GM23338 (cell line): ENCODE results near the gene ITIH4. TPM values are rescaled to one million over a fixed set of nuclear protein-coding genes. Genes with fewer than 3 reads are reported as not detected.

ENCODE experiments used
- NANOG ChIP-seq: IDR thresholded peaks from 2 replicates; pipeline ENCODE4 v1.6.1; 2016; ENCODE audit warnings: antibody characterized with exemption, borderline replicate concordance
- ZNF331 ChIP-seq: fragments of 250-450 bp; sonication (Bioruptor Pico); IDR thresholded peaks from 2 replicates; pipeline ENCODE4 v1.5.0; 2020; ENCODE audit warnings: low read depth, mild to moderate bottlenecking, moderate library complexity
- polyA plus RNA-seq: library from polyadenylated mRNA; unstranded; fragments of >200 nt; fragmentation: Nextera tagmentation; extraction: Ambion mirVana; gene quantifications from 2 replicates; pipeline ENCODE4 v1.2.1, GENCODE V29; 2016
- total RNA-seq: library from RNA; depleted of rRNA; stranded (reverse); fragments of >200 nt; shearing (Covaris generic); gene quantifications from 2 replicates; pipeline ENCODE4 v1.2.3, GENCODE V29; 2014
- TF ChIP-seq, protein P1 (sequence below): fragments of 250-450 bp; sonication (Bioruptor Pico); IDR thresholded peaks from 2 replicates; pipeline ENCODE4 v1.5.0; 2020; ENCODE audit warnings: mild to moderate bottlenecking, moderate library complexity
- TF ChIP-seq, protein P2 (sequence below): IDR thresholded peaks from one replicate; pipeline ENCODE4 v1.6.1; 2018; ENCODE audit warnings: antibody characterized with exemption; ENCODE audit not compliant: unreplicated experiment

ITIH4 gene
- total and polyA plus RNA-seq, 2 experiments from 2014 or later: 0.82 to 1.4 TPM

- TF ChIP-seq, protein P1, sequence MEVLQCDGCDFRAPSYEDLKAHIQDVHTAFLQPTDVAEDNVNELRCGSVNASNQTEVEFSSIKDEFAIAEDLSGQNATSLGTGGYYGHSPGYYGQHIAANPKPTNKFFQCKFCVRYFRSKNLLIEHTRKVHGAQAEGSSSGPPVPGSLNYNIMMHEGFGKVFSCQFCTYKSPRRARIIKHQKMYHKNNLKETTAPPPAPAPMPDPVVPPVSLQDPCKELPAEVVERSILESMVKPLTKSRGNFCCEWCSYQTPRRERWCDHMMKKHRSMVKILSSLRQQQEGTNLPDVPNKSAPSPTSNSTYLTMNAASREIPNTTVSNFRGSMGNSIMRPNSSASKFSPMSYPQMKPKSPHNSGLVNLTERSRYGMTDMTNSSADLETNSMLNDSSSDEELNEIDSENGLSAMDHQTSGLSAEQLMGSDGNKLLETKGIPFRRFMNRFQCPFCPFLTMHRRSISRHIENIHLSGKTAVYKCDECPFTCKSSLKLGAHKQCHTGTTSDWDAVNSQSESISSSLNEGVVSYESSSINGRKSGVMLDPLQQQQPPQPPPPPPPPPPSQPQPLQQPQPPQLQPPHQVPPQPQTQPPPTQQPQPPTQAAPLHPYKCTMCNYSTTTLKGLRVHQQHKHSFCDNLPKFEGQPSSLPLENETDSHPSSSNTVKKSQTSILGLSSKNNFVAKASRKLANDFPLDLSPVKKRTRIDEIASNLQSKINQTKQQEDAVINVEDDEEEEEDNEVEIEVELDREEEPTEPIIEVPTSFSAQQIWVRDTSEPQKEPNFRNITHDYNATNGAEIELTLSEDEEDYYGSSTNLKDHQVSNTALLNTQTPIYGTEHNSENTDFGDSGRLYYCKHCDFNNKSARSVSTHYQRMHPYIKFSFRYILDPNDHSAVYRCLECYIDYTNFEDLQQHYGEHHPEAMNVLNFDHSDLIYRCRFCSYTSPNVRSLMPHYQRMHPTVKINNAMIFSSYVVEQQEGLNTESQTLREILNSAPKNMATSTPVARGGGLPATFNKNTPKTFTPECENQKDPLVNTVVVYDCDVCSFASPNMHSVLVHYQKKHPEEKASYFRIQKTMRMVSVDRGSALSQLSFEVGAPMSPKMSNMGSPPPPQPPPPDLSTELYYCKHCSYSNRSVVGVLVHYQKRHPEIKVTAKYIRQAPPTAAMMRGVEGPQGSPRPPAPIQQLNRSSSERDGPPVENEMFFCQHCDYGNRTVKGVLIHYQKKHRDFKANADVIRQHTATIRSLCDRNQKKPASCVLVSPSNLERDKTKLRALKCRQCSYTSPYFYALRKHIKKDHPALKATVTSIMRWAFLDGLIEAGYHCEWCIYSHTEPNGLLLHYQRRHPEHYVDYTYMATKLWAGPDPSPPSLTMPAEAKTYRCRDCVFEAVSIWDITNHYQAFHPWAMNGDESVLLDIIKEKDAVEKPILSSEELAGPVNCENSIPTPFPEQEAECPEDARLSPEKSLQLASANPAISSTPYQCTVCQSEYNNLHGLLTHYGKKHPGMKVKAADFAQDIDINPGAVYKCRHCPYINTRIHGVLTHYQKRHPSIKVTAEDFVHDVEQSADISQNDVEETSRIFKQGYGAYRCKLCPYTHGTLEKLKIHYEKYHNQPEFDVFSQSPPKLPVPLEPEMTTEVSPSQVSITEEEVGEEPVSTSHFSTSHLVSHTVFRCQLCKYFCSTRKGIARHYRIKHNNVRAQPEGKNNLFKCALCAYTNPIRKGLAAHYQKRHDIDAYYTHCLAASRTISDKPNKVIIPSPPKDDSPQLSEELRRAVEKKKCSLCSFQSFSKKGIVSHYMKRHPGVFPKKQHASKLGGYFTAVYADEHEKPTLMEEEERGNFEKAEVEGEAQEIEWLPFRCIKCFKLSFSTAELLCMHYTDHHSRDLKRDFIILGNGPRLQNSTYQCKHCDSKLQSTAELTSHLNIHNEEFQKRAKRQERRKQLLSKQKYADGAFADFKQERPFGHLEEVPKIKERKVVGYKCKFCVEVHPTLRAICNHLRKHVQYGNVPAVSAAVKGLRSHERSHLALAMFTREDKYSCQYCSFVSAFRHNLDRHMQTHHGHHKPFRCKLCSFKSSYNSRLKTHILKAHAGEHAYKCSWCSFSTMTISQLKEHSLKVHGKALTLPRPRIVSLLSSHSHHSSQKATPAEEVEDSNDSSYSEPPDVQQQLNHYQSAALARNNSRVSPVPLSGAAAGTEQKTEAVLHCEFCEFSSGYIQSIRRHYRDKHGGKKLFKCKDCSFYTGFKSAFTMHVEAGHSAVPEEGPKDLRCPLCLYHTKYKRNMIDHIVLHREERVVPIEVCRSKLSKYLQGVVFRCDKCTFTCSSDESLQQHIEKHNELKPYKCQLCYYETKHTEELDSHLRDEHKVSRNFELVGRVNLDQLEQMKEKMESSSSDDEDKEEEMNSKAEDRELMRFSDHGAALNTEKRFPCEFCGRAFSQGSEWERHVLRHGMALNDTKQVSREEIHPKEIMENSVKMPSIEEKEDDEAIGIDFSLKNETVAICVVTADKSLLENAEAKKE (CRISPR knock-in tag): no peak
- TF ChIP-seq, protein P2, sequence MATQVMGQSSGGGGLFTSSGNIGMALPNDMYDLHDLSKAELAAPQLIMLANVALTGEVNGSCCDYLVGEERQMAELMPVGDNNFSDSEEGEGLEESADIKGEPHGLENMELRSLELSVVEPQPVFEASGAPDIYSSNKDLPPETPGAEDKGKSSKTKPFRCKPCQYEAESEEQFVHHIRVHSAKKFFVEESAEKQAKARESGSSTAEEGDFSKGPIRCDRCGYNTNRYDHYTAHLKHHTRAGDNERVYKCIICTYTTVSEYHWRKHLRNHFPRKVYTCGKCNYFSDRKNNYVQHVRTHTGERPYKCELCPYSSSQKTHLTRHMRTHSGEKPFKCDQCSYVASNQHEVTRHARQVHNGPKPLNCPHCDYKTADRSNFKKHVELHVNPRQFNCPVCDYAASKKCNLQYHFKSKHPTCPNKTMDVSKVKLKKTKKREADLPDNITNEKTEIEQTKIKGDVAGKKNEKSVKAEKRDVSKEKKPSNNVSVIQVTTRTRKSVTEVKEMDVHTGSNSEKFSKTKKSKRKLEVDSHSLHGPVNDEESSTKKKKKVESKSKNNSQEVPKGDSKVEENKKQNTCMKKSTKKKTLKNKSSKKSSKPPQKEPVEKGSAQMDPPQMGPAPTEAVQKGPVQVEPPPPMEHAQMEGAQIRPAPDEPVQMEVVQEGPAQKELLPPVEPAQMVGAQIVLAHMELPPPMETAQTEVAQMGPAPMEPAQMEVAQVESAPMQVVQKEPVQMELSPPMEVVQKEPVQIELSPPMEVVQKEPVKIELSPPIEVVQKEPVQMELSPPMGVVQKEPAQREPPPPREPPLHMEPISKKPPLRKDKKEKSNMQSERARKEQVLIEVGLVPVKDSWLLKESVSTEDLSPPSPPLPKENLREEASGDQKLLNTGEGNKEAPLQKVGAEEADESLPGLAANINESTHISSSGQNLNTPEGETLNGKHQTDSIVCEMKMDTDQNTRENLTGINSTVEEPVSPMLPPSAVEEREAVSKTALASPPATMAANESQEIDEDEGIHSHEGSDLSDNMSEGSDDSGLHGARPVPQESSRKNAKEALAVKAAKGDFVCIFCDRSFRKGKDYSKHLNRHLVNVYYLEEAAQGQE: no peak
- no peak for TF ChIP-seq NANOG
- no peak for TF ChIP-seq ZNF331 (CRISPR knock-in tag)
Measured at GRCh38 chr3:52773361-52774065, 57.0 kb downstream of the ITIH4 start (continued).
